ENCODE data around the gene DHRS12. TPM values are rescaled to one million over a fixed set of nuclear protein-coding genes. Genes with fewer than 3 reads are reported as not detected.
A peak's percentile ranks its signal among the peaks of the same experiment; 100 is the strongest.

The DHRS12 gene
- total RNA-seq, 1 experiment from 2014 or later, result 8.8 TPM

GRCh38 chr13:51805313-51805712 lies 1.4 kb upstream of the DHRS12 start:
- H3K27ac ChIP-seq (ENCODE audit: insufficient read length, low read depth, low read length), result no peak overlapping the region
- no peaks in the 10 kb centered on the region for H3K79me2 ChIP-seq (ENCODE audit: insufficient read depth, low read length)
- peaks cover 4% of the 10 kb centered on the region for H3K23me2 ChIP-seq (ENCODE audit: insufficient read length, low read depth, low read length, poor library complexity, severe bottlenecking)
- no peak overlapping the region for H2BK12ac ChIP-seq (ENCODE audit: insufficient read length, low read depth, low read length)
- H4K8ac ChIP-seq (replicated peaks; ENCODE audit: insufficient read length, low read depth, low read length), result no peak overlapping the region
- no peak overlapping the region for H4K5ac ChIP-seq (ENCODE audit: insufficient read length, low read depth, low read length)
- TF ChIP-seq CTCF (conservative IDR thresholded peaks at IDR 0.05), result no peak
- H3K4me1 ChIP-seq (ENCODE audit: insufficient read depth, low read length), result peaks cover 3% of the 10 kb centered on the region; the same call in 1 of the 2 replicates
- H3K23ac ChIP-seq (ENCODE audit: insufficient read length, low read depth, low read length), result no peak overlapping the region
- H3K4me2 ChIP-seq (ENCODE audit: insufficient read depth, insufficient read length, low read length), result no peak overlapping the region
- peak overlapping the region; percentile 77 to 88 for H3K4me3 Mint-ChIP-seq
- no peak overlapping the region for H2BK15ac ChIP-seq (ENCODE audit: low read depth, low read length)
- no peak overlapping the region for H2AFZ ChIP-seq (ENCODE audit: low read length)
- H2BK5ac ChIP-seq (ENCODE audit: insufficient read length, low read length), result no peak overlapping the region
- H2BK120ac ChIP-seq (ENCODE audit: low read depth, low read length, poor library complexity, severe bottlenecking), result no peak overlapping the region
- DNase-seq, result no peak
- peaks cover 0 to 2% (median 0%) of the 10 kb centered on the region in 3 experiments; a peak in 2 of 7 replicates for H3K36me3 Mint-ChIP-seq (ENCODE audit: insufficient read depth in 1 of 3, low read depth in 3 of 3)
- H4K20me1 ChIP-seq (ENCODE audit: control insufficient read depth, insufficient read depth, insufficient read length), result no peaks in the 10 kb centered on the region
- peaks cover 41 to 46% of the 10 kb centered on the region in 2 experiments for H3K4me1 Mint-ChIP-seq
- H3K9me3 Mint-ChIP-seq, result no peaks in the 10 kb centered on the region
- no peak overlapping the region for H3K9ac ChIP-seq (ENCODE audit: extremely low read depth, insufficient read length, low read length)
- H3K27me3 Mint-ChIP-seq (ENCODE audit: low read depth), result no peaks in the 10 kb centered on the region; the same call in none of the 2 replicates
- H3K27me3 ChIP-seq (ENCODE audit: insufficient read depth, low read length), result no peaks in the 10 kb centered on the region
- H3K56ac ChIP-seq (ENCODE audit: insufficient read length, low read depth, low read length), result no peak overlapping the region
- no peak overlapping the region for H2AK5ac ChIP-seq (ENCODE audit: insufficient read length, low read length)
- H3K9me3 ChIP-seq (ENCODE audit: control insufficient read depth, low read depth, low read length), result no peaks in the 10 kb centered on the region
- no peak overlapping the region for H3K14ac ChIP-seq (ENCODE audit: insufficient read depth, low read length)
- no peak overlapping the region for H2BK20ac ChIP-seq (ENCODE audit: low read depth, low read length, poor library complexity, severe bottlenecking)
- no peaks in the 10 kb centered on the region for H3K79me1 ChIP-seq (ENCODE audit: insufficient read depth, low read depth, low read length, poor library complexity, severe bottlenecking)
- H3K27ac Mint-ChIP-seq, result no peak overlapping the region
- H3K18ac ChIP-seq (ENCODE audit: insufficient read length, low read depth, low read length), result no peak overlapping the region
- H3T11ph ChIP-seq (ENCODE audit: low read length), result no peak overlapping the region
- H3K4ac ChIP-seq (ENCODE audit: low read depth, low read length), result no peak overlapping the region
- H4K91ac ChIP-seq (ENCODE audit: insufficient read length, low read depth, low read length), result no peak overlapping the region
- WGBS (ENCODE audit: extremely low coverage, insufficient read length, low lambda C conversion rate), result no CpG with 5 or more reads among the region's 4 CpGs
